A549 (cell line): ENCODE results near the gene CELF2.

Experiments used
- POLR2A ChIP-seq: IDR thresholded peaks from 2 replicates; pipeline ENCODE4 v1.6.1; 2012; ENCODE audit warnings: mild to moderate bottlenecking, low read length
- ZSCAN20 ChIP-seq: fragments of 250-450 bp; sonication (Bioruptor Pico); IDR thresholded peaks from 2 replicates; pipeline ENCODE4 v1.8.0; 2022; ENCODE audit warnings: mild to moderate bottlenecking, moderate library complexity

DNA sequence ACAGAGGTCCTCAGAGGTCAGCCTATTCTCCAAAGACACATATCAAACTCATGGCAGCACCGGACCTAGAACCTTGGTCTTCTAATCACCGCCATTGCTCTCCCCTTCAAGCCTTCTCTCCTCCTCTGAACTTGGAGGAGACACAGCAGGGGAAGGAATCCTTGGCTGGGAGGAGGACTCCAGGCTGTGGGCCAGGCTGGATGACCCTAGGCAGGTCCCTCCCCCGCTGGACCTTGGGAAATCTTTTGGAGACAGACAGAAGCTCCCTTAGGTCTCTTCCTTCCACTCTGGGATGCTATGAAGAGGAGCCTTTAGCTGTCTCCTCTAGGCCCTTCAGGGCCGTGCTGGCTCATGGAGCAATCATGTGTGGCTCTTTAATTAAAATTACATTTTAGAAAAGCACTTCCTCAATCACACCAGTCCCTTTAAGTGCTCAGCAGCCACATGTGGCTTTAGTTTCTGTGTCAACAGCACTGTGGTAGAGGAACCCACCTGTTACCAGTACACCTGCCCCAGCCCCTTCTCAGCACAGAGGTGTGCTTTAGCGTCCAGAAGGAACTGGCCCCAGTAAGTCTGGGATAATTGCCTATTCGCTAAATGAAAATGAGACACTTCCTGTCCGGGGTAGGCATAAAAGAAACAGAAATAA is 238.2 kb downstream of the CELF2 start:
- TF ChIP-seq POLR2A (no peak), ZSCAN20 (no peak)
